MV-4-11 (cell line): ENCODE data around the gene SERPINB12.

Experiments
- DNase-seq: peaks from one replicate; lab custom pipeline; 2025; lab: John Stamatoyannopoulos, UW

SERPINB12 gene

GRCh38 chr18:63550068-63550467, 7.9 kb downstream of the SERPINB12 start:
- no peak for DNase-seq

GRCh38 chr18:63551769-63552168, 9.6 kb downstream of the SERPINB12 start:
- no peak for DNase-seq

- no peak for DNase-seq
Measured at GRCh38 chr18:63552581-63552980, 10.4 kb downstream of the SERPINB12 start.

- DNase-seq: peak; percentile 95
Measured at GRCh38 chr18:63553081-63553480, 10.9 kb downstream of the SERPINB12 start.

- peak; percentile 25 for DNase-seq
Measured at GRCh38 chr18:63559567-63560491, 17.7 kb downstream of the SERPINB12 start.

- DNase-seq: peak; percentile 78
Measured at GRCh38 chr18:63562284-63562683, 20.1 kb downstream of the SERPINB12 start.

GRCh38 chr18:63564021-63564420, 21.9 kb downstream of the SERPINB12 start:
- no peak for DNase-seq

- no peak for DNase-seq
Measured at GRCh38 chr18:63564561-63564960, 22.4 kb downstream of the SERPINB12 start.

- DNase-seq: no peak
Measured at GRCh38 chr18:63567276-63567675, 25.1 kb downstream of the SERPINB12 start.

GRCh38 chr18:63567825-63568224, 25.7 kb downstream of the SERPINB12 start:
- no peak for DNase-seq

- DNase-seq: no peak
Measured at GRCh38 chr18:63570721-63571120, 28.6 kb downstream of the SERPINB12 start.

GRCh38 chr18:63575681-63576080, 33.5 kb downstream of the SERPINB12 start:
- no peak for DNase-seq

- peak; percentile 35 for DNase-seq
Measured at GRCh38 chr18:63578357-63578958, 36.3 kb downstream of the SERPINB12 start.

GRCh38 chr18:63579616-63580015, 37.4 kb downstream of the SERPINB12 start:
- peak; percentile 50 for DNase-seq

GRCh38 chr18:63585988-63586387, 43.8 kb downstream of the SERPINB12 start:
- no peak for DNase-seq

GRCh38 chr18:63586431-63586830, 44.3 kb downstream of the SERPINB12 start:
- no peak for DNase-seq

GRCh38 chr18:63586966-63587365, 44.8 kb downstream of the SERPINB12 start, which contains the start of gene SERPINB13:
Gene SERPINB13 (plus strand): TSS chr18:63587343. CDS start chr18:63588668, 1,325 bp downstream.
- no peak for DNase-seq

- DNase-seq: peak; percentile 72
Measured at GRCh38 chr18:63588909-63589308, 46.7 kb downstream of the SERPINB12 start.

GRCh38 chr18:63590373-63590772, 48.2 kb downstream of the SERPINB12 start:
- DNase-seq: peak; percentile 95

- no peak for DNase-seq
Measured at GRCh38 chr18:63590966-63591695, 49.0 kb downstream of the SERPINB12 start.

GRCh38 chr18:63591725-63592124, 49.6 kb downstream of the SERPINB12 start:
- DNase-seq: no peak

GRCh38 chr18:63592471-63592870, 50.3 kb downstream of the SERPINB12 start:
- DNase-seq: no peak
